Measurements from ENCODE around the gene MLLT3. TPM values are rescaled to one million over a fixed set of nuclear protein-coding genes. Genes with fewer than 3 reads are reported as not detected.

Gene MLLT3
- total and polyA plus RNA-seq, 2 of the 13 experiments (the other 11 are each of a cell fraction or from before 2014, with no cell fraction given), result 12.3 to 12.6 TPM

DNA sequence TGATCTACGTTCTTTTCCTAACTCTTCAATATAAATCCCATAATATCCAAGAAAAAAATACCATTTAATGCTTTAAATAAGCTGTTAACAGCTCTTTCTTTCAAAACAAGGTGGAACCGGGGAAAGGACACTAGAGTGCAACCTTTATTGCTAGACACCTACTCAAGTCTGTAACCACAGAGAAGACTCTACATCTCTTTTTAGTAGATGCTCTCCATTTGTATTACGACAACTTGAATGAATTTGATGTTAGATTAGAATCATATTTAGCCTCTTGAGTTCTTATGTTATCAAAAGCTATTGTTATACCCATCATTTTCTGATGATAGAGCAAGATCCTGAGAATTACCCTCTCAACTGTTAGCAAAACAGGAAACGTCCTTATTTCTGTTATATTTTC, 246.3 kb downstream of the MLLT3 start:
- BruUV-seq (replicated peaks), result no TSS peak
- TF ChIP-seq ZNF878 (CRISPR knock-in tag; IDR thresholded peaks at IDR 0.05), result no peak
- Histone ChIP-seq H4K20me1 (ENCODE audit: insufficient read depth, low read length) (no peaks in the 10 kb centered on the region), H3K4me3 (replicated peaks in 1 of 3; ENCODE audit: insufficient read depth in 1 of 3, low read depth in 2 of 3, low read length in 3 of 3) (no peak overlapping the region), H3K79me2 (ENCODE audit: insufficient read depth, low read length) (no peaks in the 10 kb centered on the region), H3K36me3 (replicated peaks in 1 of 2; ENCODE audit: control insufficient read depth in 1 of 2, insufficient read depth in 2 of 2, low read length in 2 of 2) (no peaks in the 10 kb centered on the region), H2AFZ (ENCODE audit: low read length) (no peak overlapping the region), H3K4me1 (ENCODE audit: insufficient read depth, low read length) (peaks cover 40% of the 10 kb centered on the region), H3K4me2 (ENCODE audit: low read depth, low read length) (no peak overlapping the region), H3K27me3 (ENCODE audit: control insufficient read depth in 1 of 2, insufficient read depth in 2 of 2, low read length in 2 of 2) (no peaks in the 10 kb centered on the region), H3K9ac (ENCODE audit: insufficient read depth, low read depth, low read length) (no peak overlapping the region), H3K27ac (ENCODE audit: extremely low read length, insufficient read depth, low read length) (no peak overlapping the region), H3K9me3 (ENCODE audit: low read length) (no peaks in the 10 kb centered on the region)
- in situ Hi-C loops (cut with HindIII; ENCODE audit: extremely low pct_ligation_motif_present, low pct_unique_long_range_greater_than_20kb) (no loop called here), intact Hi-C loops (cut with micrococcal nuclease; ENCODE audit: unreplicated experiment) (no loop called here)
- CTCF ChIA-PET (ENCODE audit: low intra/inter-chr PET ratio, low total read pairs), result no interaction called here
- 59% methylated on average over 4 of the region's 4 CpGs for WGBS (ENCODE audit: low lambda C conversion rate)
- FAIRE-seq (no peak), DNase-seq (ENCODE audit: low spot score) (no peak), ATAC-seq (no peak)
- POLR2A ChIA-PET, result no interaction called here

DNA sequence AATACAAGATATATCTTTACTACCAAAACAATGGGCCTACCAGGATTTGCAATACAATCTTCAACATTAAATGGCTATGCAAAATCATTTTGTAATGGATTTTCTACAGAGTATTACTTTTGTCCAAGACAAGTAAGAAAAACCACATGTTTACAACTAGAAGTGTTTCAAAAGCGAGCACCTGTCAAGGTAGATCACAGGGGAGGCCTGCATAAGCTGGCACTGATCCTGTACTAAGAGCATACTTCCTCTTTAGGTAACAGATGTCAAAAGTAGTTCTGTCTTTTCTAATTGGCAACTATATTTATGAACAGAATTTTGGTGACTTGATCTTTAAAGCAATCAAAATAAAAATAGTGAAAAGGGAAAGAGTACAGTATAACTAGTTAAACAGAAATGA, 249.0 kb downstream of the MLLT3 start:
- ATAC-seq, result no peak
- FAIRE-seq, result no peak
- Histone ChIP-seq H4K20me1 (ENCODE audit: insufficient read depth, low read length) (no peaks in the 10 kb centered on the region), H3K4me3 (replicated peaks in 1 of 3; ENCODE audit: insufficient read depth in 1 of 3, low read depth in 2 of 3, low read length in 3 of 3) (no peak overlapping the region), H3K27me3 (ENCODE audit: control insufficient read depth in 1 of 2, insufficient read depth in 2 of 2, low read length in 2 of 2) (no peaks in the 10 kb centered on the region), H3K4me2 (ENCODE audit: low read depth, low read length) (no peak overlapping the region), H3K79me2 (ENCODE audit: insufficient read depth, low read length) (no peaks in the 10 kb centered on the region), H3K9me3 (ENCODE audit: low read length) (no peaks in the 10 kb centered on the region), H3K9ac (ENCODE audit: insufficient read depth, low read depth, low read length) (no peak overlapping the region), H3K27ac (ENCODE audit: extremely low read length, insufficient read depth, low read length) (no peak overlapping the region), H3K4me1 (ENCODE audit: insufficient read depth, low read length) (peaks cover 20% of the 10 kb centered on the region), H3K36me3 (replicated peaks in 1 of 2; ENCODE audit: control insufficient read depth in 1 of 2, insufficient read depth in 2 of 2, low read length in 2 of 2) (no peaks in the 10 kb centered on the region), H2AFZ (ENCODE audit: low read length) (no peak overlapping the region)
- POLR2A ChIA-PET, result no interaction called here
- BruUV-seq (replicated peaks), result no TSS peak
- TF ChIP-seq ZNF18 (CRISPR knock-in tag; IDR thresholded peaks at IDR 0.05; ENCODE audit: insufficient replicate concordance), result no peak
- no peak for TF ChIP-seq SP5 (CRISPR knock-in tag; IDR thresholded peaks at IDR 0.05; ENCODE audit: borderline replicate concordance, low read depth)
- TF ChIP-seq ZMAT3 (CRISPR knock-in tag; conservative IDR thresholded peaks at IDR 0.05), result no peak
- TF ChIP-seq, protein P1, sequence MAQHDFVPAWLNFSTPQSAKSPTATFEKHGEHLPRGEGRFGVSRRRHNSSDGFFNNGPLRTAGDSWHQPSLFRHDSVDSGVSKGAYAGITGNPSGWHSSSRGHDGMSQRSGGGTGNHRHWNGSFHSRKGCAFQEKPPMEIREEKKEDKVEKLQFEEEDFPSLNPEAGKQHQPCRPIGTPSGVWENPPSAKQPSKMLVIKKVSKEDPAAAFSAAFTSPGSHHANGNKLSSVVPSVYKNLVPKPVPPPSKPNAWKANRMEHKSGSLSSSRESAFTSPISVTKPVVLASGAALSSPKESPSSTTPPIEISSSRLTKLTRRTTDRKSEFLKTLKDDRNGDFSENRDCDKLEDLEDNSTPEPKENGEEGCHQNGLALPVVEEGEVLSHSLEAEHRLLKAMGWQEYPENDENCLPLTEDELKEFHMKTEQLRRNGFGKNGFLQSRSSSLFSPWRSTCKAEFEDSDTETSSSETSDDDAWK (CRISPR knock-in tag; IDR thresholded peaks at IDR 0.05), result no peak
- no peak for TF ChIP-seq ZNF3 (CRISPR knock-in tag; IDR thresholded peaks at IDR 0.05)
- TF ChIP-seq CERS6 (CRISPR knock-in tag; IDR thresholded peaks at IDR 0.05), result no peak
- no peak for TF ChIP-seq SATB2 (CRISPR knock-in tag; IDR thresholded peaks at IDR 0.05)
- TF ChIP-seq ZNF737 (CRISPR knock-in tag; IDR thresholded peaks at IDR 0.05; ENCODE audit: borderline replicate concordance), result no peak
- TF ChIP-seq ZNF260 (CRISPR knock-in tag; IDR thresholded peaks at IDR 0.05; ENCODE audit: borderline replicate concordance, low read depth), result no peak
- CTCF ChIA-PET (ENCODE audit: low intra/inter-chr PET ratio, low total read pairs), result no interaction called here
- WGBS (ENCODE audit: low lambda C conversion rate), result 38% methylated on average over 1 of the region's 1 CpG
- intact Hi-C loops (cut with micrococcal nuclease; ENCODE audit: unreplicated experiment) (no loop called here), in situ Hi-C loops (cut with HindIII; ENCODE audit: extremely low pct_ligation_motif_present, low pct_unique_long_range_greater_than_20kb) (loop anchor here (25.0 kb wide), 1 partner anchor 739 kb away; no protein-coding TSS in a partner anchor)
- no peak for DNase-seq (ENCODE audit: low spot score)

Measured in HepG2 (cell line).